OCI-LY7 (cell line): Measurements from ENCODE around the gene PDGFRA. TPM values are rescaled to one million over a fixed set of nuclear protein-coding genes. Genes with fewer than 3 reads are reported as not detected.

Experiments
- BruUV-seq: library from RNA; stranded (reverse); fragments of 400-500 nt; replicated peaks from 2 replicates; lab custom pipeline; 2021; lab: Mats Ljungman, UMichigan
- CTCF ChIA-PET: fragments of 300-600 bp; sonication (Branson Sonifier 250); formaldehyde crosslinking; loops from one replicate; lab custom pipeline; 2022; ENCODE audit warnings: antibody characterized with exemption; ENCODE audit not compliant: unreplicated experiment; lab: Charles Lee
- POLR2A ChIA-PET: fragments of 300-600 bp; sonication (Branson Sonifier 250); formaldehyde crosslinking; loops from one replicate; lab custom pipeline; 2022; ENCODE audit warnings: antibody characterized with exemption; lab: Charles Lee
- DNase-seq: peaks from one replicate; pipeline ENCODE4 v3.0.0-alpha.2; 2015; ENCODE audit warnings: low spot score
- H2AFZ ChIP-seq: fragments of 200-600 bp; sonication (generic), shearing (Covaris generic); 2 replicates; pipeline ENCODE4 v1.6.1; 2014; ENCODE audit warnings: mild to moderate bottlenecking, antibody characterized with exemption, low read length, moderate library complexity
- H3K27ac ChIP-seq: fragments of 200-600 bp; sonication (generic); 2 replicates; pipeline ENCODE4 v1.5.1; 2014; ENCODE audit warnings: mixed run types, low read depth, mild to moderate bottlenecking, moderate library complexity, low read length, inconsistent platforms; ENCODE audit not compliant: poor library complexity, severe bottlenecking
- H3K36me3 ChIP-seq: fragments of 200-600 bp; sonication (generic); 2 replicates; pipeline ENCODE4 v1.6.1; 2014; ENCODE audit warnings: mild to moderate bottlenecking, antibody characterized with exemption, low read length, moderate library complexity, mixed read lengths; ENCODE audit not compliant: insufficient read depth
- H3K4me1 ChIP-seq: fragments of 200-600 bp; sonication (generic); 2 replicates; pipeline ENCODE4 v1.5.1; 2014; ENCODE audit warnings: mild to moderate bottlenecking, low read length; ENCODE audit not compliant: insufficient read depth, poor library complexity, severe bottlenecking
- H3K4me2 ChIP-seq: fragments of 200-600 bp; sonication (generic); 2 replicates; pipeline ENCODE4 v1.6.1; 2014; ENCODE audit warnings: mild to moderate bottlenecking, low read length
- H3K4me3 ChIP-seq: fragments of 200-600 bp; sonication (generic); 2 replicates; pipeline ENCODE4 v1.5.1; 2014; ENCODE audit warnings: mild to moderate bottlenecking, low read depth, low read length; ENCODE audit not compliant: poor library complexity, severe bottlenecking
- H3K79me2 ChIP-seq: fragments of 200-600 bp; sonication (generic); 2 replicates; pipeline ENCODE4 v1.6.1; 2016; ENCODE audit warnings: low read depth, mild to moderate bottlenecking, low read length, moderate library complexity, mixed read lengths; ENCODE audit not compliant: insufficient read depth
- H3K9me2 ChIP-seq: fragments of 200-600 bp; sonication (generic); 2 replicates; pipeline ENCODE4 v1.6.1; 2016; ENCODE audit warnings: mild to moderate bottlenecking, low read length, mixed read lengths; ENCODE audit not compliant: insufficient read depth
- H3K9me3 ChIP-seq: fragments of 200-600 bp; sonication (generic); 2 replicates; pipeline ENCODE4 v1.6.1; 2014; ENCODE audit warnings: mild to moderate bottlenecking, mixed run types, low read length, mixed read lengths
- H4K20me1 ChIP-seq: fragments of 200-600 bp; sonication (generic); 2 replicates; pipeline ENCODE4 v1.6.1; 2014; ENCODE audit warnings: mild to moderate bottlenecking, antibody characterized with exemption, low read length, moderate library complexity, mixed read lengths; ENCODE audit not compliant: insufficient read depth
- EZH2phosphoT487 ChIP-seq: fragments of 200-600 bp; sonication (generic); IDR thresholded peaks from 2 replicates; pipeline ENCODE4 v1.6.1; 2018; ENCODE audit warnings: low read depth, borderline replicate concordance, mild to moderate bottlenecking, mixed run types, antibody characterized with exemption, low read length, moderate library complexity, mixed read lengths
- intact Hi-C: fragments of 100-400 bp; cut with micrococcal nuclease; formaldehyde crosslinking; loops from one replicate; pipeline ENCODE4 v1.10.0; 2022; ENCODE audit not compliant: unreplicated experiment
- total RNA-seq, 2 experiments: library from RNA; depleted of rRNA in 1 of 2; stranded (reverse); fragments of >200 nt in 1 of 2; shearing (Covaris generic) in 1 of 2; gene quantifications; 2 replicates each; pipeline ENCODE4 v1.2.3, GENCODE V29; 2014 to 2022
- TF ChIP-seq, protein P1 (sequence below): fragments of 200-600 bp; sonication (generic); conservative IDR thresholded peaks from 2 replicates; pipeline ENCODE4 v1.5.1; 2014; ENCODE audit warnings: mild to moderate bottlenecking, antibody characterized with exemption, low read length, moderate library complexity, mixed read lengths

The PDGFRA gene
- total RNA-seq, 2 experiments from 2014 or later = not detected

DNA sequence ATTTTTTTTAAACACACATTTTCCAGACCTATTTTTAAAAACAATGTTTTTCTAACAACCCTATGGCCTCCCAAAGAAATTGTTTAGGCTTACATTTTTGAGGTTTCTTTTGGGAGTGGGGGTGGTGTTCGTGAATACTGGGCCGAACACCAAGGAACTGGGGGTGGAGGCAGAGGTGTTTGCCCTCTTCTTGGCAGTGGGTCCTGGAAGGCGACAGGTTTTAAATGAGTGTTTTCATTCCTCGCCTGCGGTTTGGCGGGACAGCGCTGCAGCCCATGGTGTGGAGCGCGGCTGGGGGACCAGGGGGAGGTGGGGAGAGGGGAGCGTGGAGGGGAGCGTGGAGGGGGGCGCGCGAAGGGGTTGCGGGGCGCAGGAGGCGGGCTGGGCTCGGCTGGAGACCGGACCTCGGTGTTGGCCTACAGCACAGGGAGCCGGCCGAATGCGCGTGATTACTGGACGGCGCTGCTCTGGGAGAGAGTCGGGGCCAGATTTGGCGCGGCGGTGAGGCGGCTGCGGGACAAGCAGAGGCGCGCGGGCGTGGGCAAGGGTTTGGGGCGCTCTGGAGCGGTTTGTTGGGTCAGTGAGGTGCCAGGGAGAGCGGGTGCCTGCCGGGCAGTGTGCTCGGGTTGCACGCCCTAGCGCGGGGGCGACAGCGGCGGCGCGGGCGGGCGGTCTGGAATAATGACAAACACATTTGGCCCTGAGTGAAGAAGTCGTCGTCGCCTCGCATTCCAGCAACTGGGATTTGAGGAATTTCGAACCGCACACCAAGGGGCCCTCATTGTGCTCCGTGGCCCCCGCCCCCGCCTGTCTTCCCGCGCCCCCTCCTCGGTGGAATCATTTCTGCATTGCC, 764 bp downstream of the PDGFRA start:
- Histone ChIP-seq H3K4me1 (peaks cover 3% of the 10 kb centered on the region), H3K4me2 (no peak overlapping the region), H4K20me1 (no peaks in the 10 kb centered on the region), H3K4me3 (no peak overlapping the region), H3K9me2 (no peaks in the 10 kb centered on the region), H3K27ac (no peak overlapping the region), H2AFZ (no peak overlapping the region), H3K9me3 (no peaks in the 10 kb centered on the region), H3K79me2 (no peaks in the 10 kb centered on the region), H3K36me3 (no peaks in the 10 kb centered on the region)
- POLR2A ChIA-PET = interaction anchor here (0.6 kb wide), 1 partner anchor 1878 kb away, joined by 3 read pairs; no protein-coding TSS in a partner anchor
- DNase-seq = no peak
- intact Hi-C loops = loop anchor here (5.0 to 10.0 kb wide), 5 partner anchors 298 to 1215 kb away; no protein-coding TSS in a partner anchor
- CTCF ChIA-PET = no interaction called here
- no peak for TF ChIP-seq EZH2phosphoT487
- TF ChIP-seq, protein P1, sequence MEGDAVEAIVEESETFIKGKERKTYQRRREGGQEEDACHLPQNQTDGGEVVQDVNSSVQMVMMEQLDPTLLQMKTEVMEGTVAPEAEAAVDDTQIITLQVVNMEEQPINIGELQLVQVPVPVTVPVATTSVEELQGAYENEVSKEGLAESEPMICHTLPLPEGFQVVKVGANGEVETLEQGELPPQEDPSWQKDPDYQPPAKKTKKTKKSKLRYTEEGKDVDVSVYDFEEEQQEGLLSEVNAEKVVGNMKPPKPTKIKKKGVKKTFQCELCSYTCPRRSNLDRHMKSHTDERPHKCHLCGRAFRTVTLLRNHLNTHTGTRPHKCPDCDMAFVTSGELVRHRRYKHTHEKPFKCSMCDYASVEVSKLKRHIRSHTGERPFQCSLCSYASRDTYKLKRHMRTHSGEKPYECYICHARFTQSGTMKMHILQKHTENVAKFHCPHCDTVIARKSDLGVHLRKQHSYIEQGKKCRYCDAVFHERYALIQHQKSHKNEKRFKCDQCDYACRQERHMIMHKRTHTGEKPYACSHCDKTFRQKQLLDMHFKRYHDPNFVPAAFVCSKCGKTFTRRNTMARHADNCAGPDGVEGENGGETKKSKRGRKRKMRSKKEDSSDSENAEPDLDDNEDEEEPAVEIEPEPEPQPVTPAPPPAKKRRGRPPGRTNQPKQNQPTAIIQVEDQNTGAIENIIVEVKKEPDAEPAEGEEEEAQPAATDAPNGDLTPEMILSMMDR = no peak
- BruUV-seq = no TSS peak

DNA sequence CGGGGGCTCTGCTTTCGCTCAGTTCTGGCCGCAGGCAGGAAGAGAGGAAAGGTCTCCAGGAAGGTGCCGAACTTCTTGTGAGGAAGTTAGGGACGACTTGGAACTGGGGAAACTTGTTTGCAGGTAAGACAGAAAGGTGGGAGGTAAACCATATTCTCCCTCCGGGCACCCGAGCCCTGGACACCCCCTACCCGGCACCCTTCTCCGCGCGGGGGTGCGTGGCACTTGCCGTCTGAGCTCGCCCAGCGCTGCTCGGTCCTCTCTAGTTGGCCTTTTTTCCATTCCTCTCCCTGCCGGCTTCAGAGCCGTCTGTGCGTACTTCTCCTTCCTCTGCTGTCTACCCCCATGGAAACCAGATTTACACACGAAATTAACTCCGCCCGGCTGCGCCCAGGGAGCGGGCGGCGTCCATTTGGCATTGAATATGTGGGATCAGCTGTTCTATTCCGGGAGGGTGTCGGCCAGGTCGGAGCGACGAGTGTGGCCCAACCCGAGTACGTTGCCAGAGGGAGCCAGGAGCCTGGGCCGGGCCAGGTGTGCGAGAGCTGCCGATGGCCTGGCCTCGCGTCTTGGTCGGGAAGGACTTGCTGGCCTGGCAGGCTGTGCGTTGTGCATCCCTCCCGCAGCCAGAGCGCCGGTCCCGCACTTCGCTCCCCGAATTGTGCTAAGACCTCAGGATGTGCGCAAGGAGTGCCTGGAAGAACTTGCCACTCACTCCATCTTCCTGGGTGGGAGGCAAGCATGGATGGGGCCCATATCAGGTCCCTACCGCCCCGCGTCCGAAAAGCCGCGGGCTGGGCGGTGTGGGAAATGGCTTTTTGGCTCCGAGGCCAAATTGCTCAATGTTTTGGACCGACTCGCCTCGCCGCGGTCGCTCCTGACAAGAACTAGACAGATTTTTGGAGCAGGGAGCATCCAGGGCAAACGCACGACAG, 1.7 kb downstream of the PDGFRA start:
- no TSS peak for BruUV-seq
- ChIA-PET CTCF (no interaction called here), POLR2A (no interaction called here)
- Histone ChIP-seq H3K36me3 (no peaks in the 10 kb centered on the region), H3K9me2 (no peaks in the 10 kb centered on the region), H3K27ac (no peak overlapping the region), H3K4me1 (peaks cover 3% of the 10 kb centered on the region), H3K9me3 (no peaks in the 10 kb centered on the region), H3K4me2 (no peak overlapping the region), H4K20me1 (no peaks in the 10 kb centered on the region), H3K4me3 (no peak overlapping the region), H3K79me2 (no peaks in the 10 kb centered on the region), H2AFZ (no peak overlapping the region)
- TF ChIP-seq, protein P1 = no peak
- TF ChIP-seq EZH2phosphoT487 = no peak
- no peak for DNase-seq
- intact Hi-C loops = loop anchor here (5.0 to 10.0 kb wide), 5 partner anchors 298 to 1216 kb away; no protein-coding TSS in a partner anchor
